Suppressor macrophage (primary cell): ENCODE data around the gene GTSF1L.
A peak's percentile ranks its signal among the peaks of the same experiment; 100 is the strongest.

ENCODE experiments used
- DNase-seq, 4 experiments: peaks; one replicate each; pipeline ENCODE4 v3.0.0-alpha.2; 2020 to 2022

Gene GTSF1L

GRCh38 chr20:43744966-43745730 is 18.3 kb upstream of the GTSF1L start:
- peak; percentile 37 to 67 (median 58) for DNase-seq

GRCh38 chr20:43744151-43744611 is 17.4 kb upstream of the GTSF1L start:
- DNase-seq: no peak

GRCh38 chr20:43740642-43741041 is 13.8 kb upstream of the GTSF1L start:
- no peak for DNase-seq

- no peak for DNase-seq
Observed at GRCh38 chr20:43739148-43739749, 12.4 kb upstream of the GTSF1L start.

- no peak for DNase-seq
Observed at GRCh38 chr20:43737925-43738324, 11.1 kb upstream of the GTSF1L start.

- no peak for DNase-seq
Observed at GRCh38 chr20:43736588-43737158, 9.9 kb upstream of the GTSF1L start.

GRCh38 chr20:43731927-43732326 is 5.1 kb upstream of the GTSF1L start:
- no peak for DNase-seq

GRCh38 chr20:43731469-43731868 is 4.7 kb upstream of the GTSF1L start:
- no peak for DNase-seq

GRCh38 chr20:43728686-43729255 is 2.0 kb upstream of the GTSF1L start:
- no peak for DNase-seq

- no peak for DNase-seq
Observed at GRCh38 chr20:43727980-43728590, 1.3 kb upstream of the GTSF1L start.

GRCh38 chr20:43726333-43726732 is 469 bp downstream of the GTSF1L start:
- no peak for DNase-seq

- no peak for DNase-seq
Observed at GRCh38 chr20:43725666-43726065, 1.1 kb downstream of the GTSF1L start.

GRCh38 chr20:43724383-43724782 is 2.4 kb downstream of the GTSF1L start:
- no peak for DNase-seq

- no peak for DNase-seq
Observed at GRCh38 chr20:43723735-43724134, 3.1 kb downstream of the GTSF1L start.

- no peak for DNase-seq
Observed at GRCh38 chr20:43723186-43723585, 3.6 kb downstream of the GTSF1L start.

GRCh38 chr20:43722153-43722505 is 4.7 kb downstream of the GTSF1L start:
- no peak for DNase-seq

- DNase-seq: no peak
Observed at GRCh38 chr20:43721429-43722152, 5.2 kb downstream of the GTSF1L start.

- DNase-seq: no peak
Observed at GRCh38 chr20:43721097-43721428, 5.7 kb downstream of the GTSF1L start.

- DNase-seq: no peak
Observed at GRCh38 chr20:43720007-43720406, 6.8 kb downstream of the GTSF1L start.

- no peak for DNase-seq
Observed at GRCh38 chr20:43717616-43717995, 9.2 kb downstream of the GTSF1L start.

GRCh38 chr20:43716757-43717615 is 9.8 kb downstream of the GTSF1L start:
- no peak for DNase-seq

GRCh38 chr20:43716123-43716522 is 10.7 kb downstream of the GTSF1L start:
- no peak for DNase-seq
